A549 treated with Mapracorat at 1 μM for 4 hours (cell line): ENCODE data around the gene PAM16. TPM values are rescaled to one million over a fixed set of nuclear protein-coding genes. Genes with fewer than 3 reads are reported as not detected.

ENCODE experiments used
- total RNA-seq: library from RNA; stranded (reverse); fragments of 200-300 nt; extraction: Qiagen RNA extraction; gene quantifications from 5 replicates; pipeline ENCODE4 v1.2.3, GENCODE V29; 2022

Gene PAM16
- 63.5 to 78.0 TPM (median 70.8 TPM) in 5 replicates for total RNA-seq

DNA sequence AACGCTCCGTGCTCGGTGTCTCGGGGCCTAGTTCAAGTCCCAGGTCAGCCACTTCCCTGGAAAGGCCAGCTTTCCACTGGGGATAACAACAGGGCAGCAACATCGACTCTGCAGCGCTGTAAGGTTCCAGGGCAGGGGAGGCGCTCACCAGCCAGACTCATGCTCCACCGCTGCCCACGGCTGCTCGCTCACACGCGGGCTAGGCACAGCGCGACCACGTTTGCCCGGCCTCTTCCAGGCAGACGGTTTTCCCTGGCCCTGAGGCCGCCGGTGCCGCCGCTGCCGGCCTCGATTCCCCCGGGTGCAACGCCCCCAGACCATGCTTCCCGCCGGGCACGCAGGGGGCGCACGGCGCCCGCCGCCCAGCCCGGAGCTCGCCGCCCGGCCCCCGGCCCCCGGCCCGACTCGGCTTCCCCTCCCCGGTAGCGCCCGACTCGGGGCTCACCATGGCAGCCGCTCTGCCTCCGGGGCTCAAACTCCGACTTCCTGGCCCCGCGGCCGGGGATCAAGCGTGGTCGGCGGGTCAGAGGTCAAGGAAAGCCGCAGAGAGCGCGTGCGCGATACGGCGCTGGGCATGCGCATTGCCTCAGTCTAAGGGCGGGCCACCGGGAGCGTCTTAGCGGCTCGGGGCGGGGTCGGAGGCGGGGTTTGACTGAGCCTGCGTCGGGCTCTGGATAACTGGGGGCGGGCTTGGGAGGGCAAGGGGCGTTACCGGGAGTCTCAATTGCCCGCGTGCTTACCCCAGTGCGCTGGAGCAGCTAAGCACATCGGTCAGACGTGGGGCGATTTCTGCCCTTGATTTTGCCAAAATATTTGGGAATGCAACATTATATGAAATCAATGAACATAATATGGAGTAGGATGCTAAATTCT, at the start of gene PAM16:
TSS of gene PAM16 (minus strand) at position 535 of the 873 bp plus-strand sequence. CDS start at position 448, 87 bp downstream.

DNA sequence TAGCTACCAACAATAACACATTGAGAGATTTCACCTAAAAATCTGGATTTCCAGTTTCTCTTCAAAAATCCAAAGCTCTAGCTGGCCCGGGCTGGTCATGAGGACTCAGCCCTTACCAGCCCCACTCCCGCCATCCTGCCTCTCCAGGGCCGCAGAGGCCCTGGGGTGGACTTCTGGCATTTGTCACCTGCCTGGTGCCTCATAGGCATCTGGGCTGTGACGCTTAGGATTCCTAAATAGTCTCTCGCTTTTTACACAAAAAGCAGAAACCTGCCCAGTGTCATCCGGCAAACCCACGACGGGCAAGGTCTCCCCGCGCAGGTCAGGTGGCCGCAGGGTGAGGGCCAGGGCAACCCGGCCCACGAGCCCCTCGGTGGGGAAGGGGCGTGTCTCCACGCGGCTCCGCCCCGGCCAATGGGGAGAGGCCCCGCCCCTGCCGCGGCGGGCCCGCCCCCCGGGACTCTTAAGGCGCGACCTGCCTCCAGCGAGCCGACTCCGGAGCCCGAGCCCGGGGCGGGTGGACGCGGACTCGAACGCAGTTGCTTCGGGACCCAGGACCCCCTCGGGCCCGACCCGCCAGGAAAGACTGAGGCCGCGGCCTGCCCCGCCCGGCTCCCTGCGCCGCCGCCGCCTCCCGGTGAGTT, 20.4 kb upstream of the PAM16 start, which contains the start of gene VASN:
TSS of gene VASN (plus strand) at position 492 of the 644 bp plus-strand sequence. CDS start 9,030 bp downstream, outside the sequence.

DNA sequence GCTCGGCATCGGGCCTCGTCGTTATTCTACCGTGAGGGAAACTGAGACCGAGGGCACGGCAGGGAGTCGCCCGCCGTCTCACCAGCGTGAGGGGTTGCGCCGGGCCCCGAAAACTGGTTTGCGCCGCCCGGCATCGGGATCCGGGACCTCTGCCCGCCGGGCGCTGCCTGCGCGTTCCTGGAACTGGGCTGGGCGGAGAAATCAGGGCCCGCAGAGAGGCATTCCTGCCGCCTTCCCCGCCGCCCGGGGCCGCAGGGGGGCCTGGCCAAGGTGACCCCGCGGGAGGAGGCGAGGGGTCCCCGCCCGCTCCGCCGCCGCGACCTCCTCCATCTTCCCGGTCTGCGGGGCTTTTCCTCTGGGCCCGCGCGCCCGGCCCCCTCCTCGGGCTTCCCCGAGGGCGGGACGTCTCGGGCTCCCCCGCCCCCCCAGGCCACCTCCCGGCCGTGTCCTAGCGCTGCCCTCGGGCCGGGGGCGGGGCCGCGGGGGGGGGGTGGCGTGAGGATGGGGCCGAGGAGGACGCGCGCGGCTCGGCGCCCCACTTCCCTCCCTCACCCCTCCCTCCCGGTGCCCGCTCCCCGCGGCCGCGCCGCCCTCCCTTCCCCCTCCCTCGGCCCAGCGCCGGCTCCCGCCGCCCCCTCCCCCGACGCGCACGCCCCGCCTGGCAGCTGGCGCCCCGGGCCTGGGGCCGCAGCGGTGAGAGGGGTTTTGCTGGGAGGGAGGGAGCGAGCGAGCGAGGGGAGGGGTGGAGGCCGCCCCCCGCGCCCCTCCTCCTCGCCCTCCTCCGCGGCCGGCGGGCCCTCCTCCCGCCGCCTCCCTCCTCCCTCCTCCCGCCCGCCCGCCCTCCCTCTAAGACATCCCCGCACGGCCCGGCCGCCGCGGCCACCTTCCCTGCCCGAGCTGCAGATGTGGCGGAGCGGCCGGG, 35.7 kb downstream of the PAM16 start, which contains the start of gene GLIS2:
TSS of gene GLIS2 (plus strand) at position 882 of the 922 bp plus-strand sequence. CDS start 16,214 bp downstream, outside the sequence.

Other genes starting within 250 kb of the PAM16 start
- gene ADCY9, start 234.9 kb downstream of the PAM16 start, total RNA-seq, result 5.9 to 8.7 TPM (median 7.3 TPM) in 5 replicates
- gene SRL, start 109.2 kb downstream of the PAM16 start, total RNA-seq, result 0.03 to 0.06 TPM (median 0.03 TPM) in 3 of 5 replicates, not detected in the others
- 12.3 to 19.9 TPM (median 16.7 TPM) in 5 replicates for gene TFAP4, start 78.3 kb downstream of the PAM16 start, total RNA-seq
- gene GLIS2, start 35.3 kb downstream of the PAM16 start, total RNA-seq, result 21.3 to 28.3 TPM (median 25.8 TPM) in 5 replicates
- 3.3 to 6.1 TPM (median 5.8 TPM) in 5 replicates for gene VASN, start 20.5 kb upstream of the PAM16 start, total RNA-seq
- gene CORO7, start 65.3 kb upstream of the PAM16 start, total RNA-seq, result 15.7 to 20.1 TPM (median 19.3 TPM) in 5 replicates
- gene DNAJA3, start 74.5 kb upstream of the PAM16 start, total RNA-seq, result 52.8 to 69.1 TPM (median 67.9 TPM) in 5 replicates
- 42.9 to 48.2 TPM (median 47.4 TPM) in 5 replicates for gene NMRAL1, start 123.3 kb upstream of the PAM16 start, total RNA-seq
- 59.8 to 67.5 TPM (median 63.6 TPM) in 5 replicates for gene HMOX2, start 125.1 kb upstream of the PAM16 start, total RNA-seq
- gene CDIP1, start 187.5 kb upstream of the PAM16 start, total RNA-seq, result 12.4 to 15.9 TPM (median 13.8 TPM) in 5 replicates
- gene C16orf96, start 205.0 kb upstream of the PAM16 start, total RNA-seq, result 0.03 to 0.06 TPM (median 0.05 TPM) in 3 of 5 replicates, not detected in the others